MCF 10A (cell line): ENCODE measurements around the gene FAM222A. TPM values are rescaled to one million over a fixed set of nuclear protein-coding genes. Genes with fewer than 3 reads are reported as not detected.

ENCODE experiments used
- BruUV-seq: library from RNA; stranded (reverse); fragments of 400-500 nt; replicated peaks from 2 replicates; lab custom pipeline; 2021; lab: Mats Ljungman, UMichigan
- CTCF ChIA-PET: fragments of 300-600 bp; sonication (Branson Sonifier 250); formaldehyde crosslinking; extraction: SDS; loops from one replicate; lab custom pipeline; 2021; ENCODE audit warnings: antibody characterized with exemption, inconsistent platforms; lab: Yijun Ruan, JAX
- POLR2A ChIA-PET: fragments of 300-600, 350-650 bp; sonication (Branson Sonifier 250); formaldehyde crosslinking; extraction: SDS; loops from one replicate; lab custom pipeline; 2020; ENCODE audit warnings: antibody characterized with exemption, inconsistent platforms; lab: Yijun Ruan, JAX
- DNase-seq: peaks from one replicate; pipeline ENCODE4 v3.0.0-alpha.2; 2018; ENCODE audit not compliant: unreplicated experiment
- H3K27ac Mint-ChIP-seq: one replicate; pipeline ENCODE4 v1.8.0; 2022; ENCODE audit warnings: mild to moderate bottlenecking, low read depth, mixed read lengths; ENCODE audit not compliant: unreplicated experiment
- H3K27me3 Mint-ChIP-seq: one replicate; pipeline ENCODE4 v1.8.0; 2022; ENCODE audit warnings: mixed read lengths; ENCODE audit not compliant: insufficient read depth, unreplicated experiment
- H3K36me3 Mint-ChIP-seq: one replicate; pipeline ENCODE4 v1.8.0; 2022; ENCODE audit warnings: mild to moderate bottlenecking, moderate library complexity, mixed read lengths; ENCODE audit not compliant: insufficient read depth, unreplicated experiment
- H3K4me1 Mint-ChIP-seq: one replicate; pipeline ENCODE4 v1.8.0; 2022; ENCODE audit warnings: mixed read lengths; ENCODE audit not compliant: insufficient read depth, unreplicated experiment
- H3K4me3 Mint-ChIP-seq: one replicate; pipeline ENCODE4 v1.8.0; 2022; ENCODE audit warnings: mild to moderate bottlenecking, moderate library complexity, mixed read lengths; ENCODE audit not compliant: unreplicated experiment
- H3K9me3 Mint-ChIP-seq: one replicate; pipeline ENCODE4 v1.8.0; 2022; ENCODE audit warnings: mixed read lengths; ENCODE audit not compliant: unreplicated experiment
- CTCF ChIP-seq: fragments of 200-600 bp; IDR thresholded peaks from one replicate; pipeline ENCODE4 v1.8.0; 2022; ENCODE audit warnings: antibody characterized with exemption, mild to moderate bottlenecking; ENCODE audit not compliant: unreplicated experiment
- intact Hi-C: fragments of 100-400 bp; cut with micrococcal nuclease; formaldehyde crosslinking; loops from 2 replicates; pipeline ENCODE4 v1.14.1; 2022
- total RNA-seq: library from RNA; stranded (reverse); gene quantifications from 2 replicates; pipeline ENCODE4 v1.2.3, GENCODE V29; 2022

Gene FAM222A
- total RNA-seq, 1 experiment from 2014 or later, result 0.19 TPM

GRCh38 chr12:109722721-109723094 is 9.1 kb downstream of the FAM222A start:
- Mint-ChIP-seq H3K4me3 (no peak overlapping the region), H3K36me3 (no peaks in the 10 kb centered on the region), H3K27me3 (no peaks in the 10 kb centered on the region), H3K4me1 (no peaks in the 10 kb centered on the region), H3K9me3 (no peaks in the 10 kb centered on the region), H3K27ac (no peak overlapping the region)
- no peak for DNase-seq
- BruUV-seq, result no TSS peak
- POLR2A ChIA-PET, result no interaction called here
- intact Hi-C loops, result no loop called here
- no peak for TF ChIP-seq CTCF
- CTCF ChIA-PET, result interaction anchor here (0.6 to 1.1 kb wide), 2 partner anchors 123 to 126 kb away, joined by 3 read pairs; no protein-coding TSS in a partner anchor

GRCh38 chr12:109723311-109723881 is 9.8 kb downstream of the FAM222A start:
- H3K36me3 Mint-ChIP-seq, result no peaks in the 10 kb centered on the region
- no peaks in the 10 kb centered on the region for H3K27me3 Mint-ChIP-seq
- no peaks in the 10 kb centered on the region for H3K9me3 Mint-ChIP-seq
- TF ChIP-seq CTCF, result no peak
- H3K4me3 Mint-ChIP-seq, result no peak overlapping the region
- POLR2A ChIA-PET, result no interaction called here
- BruUV-seq, result no TSS peak
- CTCF ChIA-PET, result no interaction called here
- intact Hi-C loops, result no loop called here
- H3K27ac Mint-ChIP-seq, result no peak overlapping the region
- DNase-seq, result peak; percentile 33
- no peaks in the 10 kb centered on the region for H3K4me1 Mint-ChIP-seq

- Mint-ChIP-seq H3K4me1 (no peaks in the 10 kb centered on the region), H3K27me3 (no peaks in the 10 kb centered on the region), H3K9me3 (no peaks in the 10 kb centered on the region), H3K27ac (no peak overlapping the region), H3K4me3 (no peak overlapping the region), H3K36me3 (no peaks in the 10 kb centered on the region)
- ChIA-PET CTCF (no interaction called here), POLR2A (no interaction called here)
- no TSS peak for BruUV-seq
- no peak for DNase-seq
- intact Hi-C loops, result no loop called here
- no peak for TF ChIP-seq CTCF
These were observed 10.8 kb downstream of the FAM222A start for GRCh38 chr12:109724321-109724892.

GRCh38 chr12:109725321-109726105 is 11.9 kb downstream of the FAM222A start:
- no peak overlapping the region for H3K27ac Mint-ChIP-seq
- intact Hi-C loops, result no loop called here
- no peaks in the 10 kb centered on the region for H3K4me1 Mint-ChIP-seq
- POLR2A ChIA-PET, result no interaction called here
- CTCF ChIA-PET, result no interaction called here
- H3K36me3 Mint-ChIP-seq, result no peaks in the 10 kb centered on the region
- no peak for DNase-seq
- no TSS peak for BruUV-seq
- no peak for TF ChIP-seq CTCF
- no peaks in the 10 kb centered on the region for H3K9me3 Mint-ChIP-seq
- no peaks in the 10 kb centered on the region for H3K27me3 Mint-ChIP-seq
- no peak overlapping the region for H3K4me3 Mint-ChIP-seq
